ENCODE results near the gene PDE6D. TPM values are rescaled to one million over a fixed set of nuclear protein-coding genes. Genes with fewer than 3 reads are reported as not detected.

Gene PDE6D
- total and polyA plus RNA-seq, 2 of the 13 experiments (the other 11 are each of a cell fraction or from before 2014, with no cell fraction given) = 14.1 to 23.2 TPM

DNA sequence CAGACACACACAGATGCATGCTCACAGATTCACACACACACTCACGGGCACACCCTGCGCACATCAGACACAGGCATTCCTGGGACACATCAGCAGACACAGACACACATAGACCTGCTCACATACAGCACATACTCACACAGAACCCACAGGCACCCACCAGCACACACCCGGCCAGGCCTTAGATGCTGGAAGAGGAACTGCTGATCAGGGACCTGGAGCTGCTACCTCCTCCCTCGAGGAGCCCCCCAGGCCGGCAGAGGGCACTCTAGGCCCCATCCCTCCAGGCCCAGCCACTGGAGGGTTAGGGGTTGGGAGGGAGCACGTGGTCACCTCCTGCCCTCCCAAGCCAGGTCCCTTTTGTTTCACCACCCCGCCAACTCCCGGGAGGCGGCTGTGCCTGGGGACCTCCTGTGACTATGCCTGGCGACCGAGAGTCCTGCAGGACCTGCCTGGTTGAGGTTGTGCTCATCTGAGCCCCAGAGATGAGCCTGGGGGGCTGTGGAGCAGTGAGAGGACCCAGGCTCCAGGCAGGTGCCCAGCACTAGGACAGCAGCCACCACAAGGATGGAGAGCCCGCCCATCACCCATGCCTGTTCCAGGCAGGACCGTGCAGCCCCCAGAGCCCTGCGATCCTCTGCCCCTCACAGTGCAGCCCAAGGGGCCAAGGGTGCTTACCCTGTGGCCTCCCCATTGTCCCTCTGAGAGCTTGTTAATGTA lies 93.8 kb downstream of the PDE6D start (continued):
- TF ChIP-seq, protein P1, sequence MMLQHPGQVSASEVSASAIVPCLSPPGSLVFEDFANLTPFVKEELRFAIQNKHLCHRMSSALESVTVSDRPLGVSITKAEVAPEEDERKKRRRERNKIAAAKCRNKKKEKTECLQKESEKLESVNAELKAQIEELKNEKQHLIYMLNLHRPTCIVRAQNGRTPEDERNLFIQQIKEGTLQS (CRISPR knock-in tag; IDR thresholded peaks at IDR 0.05) = no peak
- TF ChIP-seq ZMYM4 (CRISPR knock-in tag; IDR thresholded peaks at IDR 0.05) (peak; percentile 96), STAT5B (CRISPR knock-in tag; IDR thresholded peaks at IDR 0.05) (peak; percentile 73; the same call in 1 of the 2 replicates), TBP (CRISPR knock-in tag; IDR thresholded peaks at IDR 0.05) (no peak), ZNF878 (CRISPR knock-in tag; IDR thresholded peaks at IDR 0.05) (no peak), ZNF282 (IDR thresholded peaks at IDR 0.05; ENCODE audit: partially characterized antibody) (no peak), ZKSCAN1 (IDR thresholded peaks at IDR 0.05; ENCODE audit: low read length) (no peak), ATRX (CRISPR knock-in tag; IDR thresholded peaks at IDR 0.05; ENCODE audit: borderline replicate concordance) (no peak; the same call in 1 of the 2 replicates), ZBTB1 (CRISPR knock-in tag; IDR thresholded peaks at IDR 0.05; ENCODE audit: borderline replicate concordance) (no peak), HES4 (CRISPR knock-in tag; IDR thresholded peaks at IDR 0.05; ENCODE audit: borderline replicate concordance) (no peak), BCL6 (CRISPR knock-in tag; IDR thresholded peaks at IDR 0.05) (peak; percentile 58), ZNF333 (CRISPR knock-in tag; IDR thresholded peaks at IDR 0.05; ENCODE audit: borderline replicate concordance) (no peak; the same call in 1 of the 2 replicates), CENPT (CRISPR knock-in tag; IDR thresholded peaks at IDR 0.05; ENCODE audit: low read depth) (0 out of 2 replicates have a peak, but pooled peaks have one; percentile 73), ATM (IDR thresholded peaks at IDR 0.05; ENCODE audit: borderline replicate concordance) (no peak), NPAS2 (CRISPR knock-in tag; IDR thresholded peaks at IDR 0.05; ENCODE audit: borderline replicate concordance) (no peak), REXO4 (CRISPR knock-in tag; IDR thresholded peaks at IDR 0.05; ENCODE audit: borderline replicate concordance) (peak; percentile 66; the same call in 1 of the 2 replicates), ZKSCAN5 (CRISPR knock-in tag; IDR thresholded peaks at IDR 0.05) (no peak), JUN (CRISPR knock-in tag; IDR thresholded peaks at IDR 0.05) (peak; percentile 65; the same call in 1 of the 2 replicates), ZBTB7B (CRISPR knock-in tag; IDR thresholded peaks at IDR 0.05) (no peak), ZNF460 (CRISPR knock-in tag; IDR thresholded peaks at IDR 0.05; ENCODE audit: borderline replicate concordance) (no peak), SNAPC2 (CRISPR knock-in tag; IDR thresholded peaks at IDR 0.05) (peak; percentile 62; the same call in 1 of the 2 replicates), SCMH1 (CRISPR knock-in tag; IDR thresholded peaks at IDR 0.05; ENCODE audit: borderline replicate concordance) (no peak), PCBP1 (IDR thresholded peaks at IDR 0.05; ENCODE audit: borderline replicate concordance, low read depth, low read length) (peak; percentile 82; the same call in 1 of the 2 replicates), ZNF660 (CRISPR knock-in tag; IDR thresholded peaks at IDR 0.05; ENCODE audit: borderline replicate concordance, low read depth) (no peak), FOXA1 (IDR thresholded peaks at IDR 0.05) (no peak), FOXA1 (CRISPR knock-in tag; IDR thresholded peaks at IDR 0.05) (no peak; the same call in 1 of the 2 replicates)
- TF ChIP-seq, protein P2, sequence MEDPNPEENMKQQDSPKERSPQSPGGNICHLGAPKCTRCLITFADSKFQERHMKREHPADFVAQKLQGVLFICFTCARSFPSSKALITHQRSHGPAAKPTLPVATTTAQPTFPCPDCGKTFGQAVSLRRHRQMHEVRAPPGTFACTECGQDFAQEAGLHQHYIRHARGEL (CRISPR knock-in tag; IDR thresholded peaks at IDR 0.05) = no peak
- TF ChIP-seq, protein P3, sequence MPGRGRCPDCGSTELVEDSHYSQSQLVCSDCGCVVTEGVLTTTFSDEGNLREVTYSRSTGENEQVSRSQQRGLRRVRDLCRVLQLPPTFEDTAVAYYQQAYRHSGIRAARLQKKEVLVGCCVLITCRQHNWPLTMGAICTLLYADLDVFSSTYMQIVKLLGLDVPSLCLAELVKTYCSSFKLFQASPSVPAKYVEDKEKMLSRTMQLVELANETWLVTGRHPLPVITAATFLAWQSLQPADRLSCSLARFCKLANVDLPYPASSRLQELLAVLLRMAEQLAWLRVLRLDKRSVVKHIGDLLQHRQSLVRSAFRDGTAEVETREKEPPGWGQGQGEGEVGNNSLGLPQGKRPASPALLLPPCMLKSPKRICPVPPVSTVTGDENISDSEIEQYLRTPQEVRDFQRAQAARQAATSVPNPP (CRISPR knock-in tag; IDR thresholded peaks at IDR 0.05) = no peak
- TF ChIP-seq, protein P4, sequence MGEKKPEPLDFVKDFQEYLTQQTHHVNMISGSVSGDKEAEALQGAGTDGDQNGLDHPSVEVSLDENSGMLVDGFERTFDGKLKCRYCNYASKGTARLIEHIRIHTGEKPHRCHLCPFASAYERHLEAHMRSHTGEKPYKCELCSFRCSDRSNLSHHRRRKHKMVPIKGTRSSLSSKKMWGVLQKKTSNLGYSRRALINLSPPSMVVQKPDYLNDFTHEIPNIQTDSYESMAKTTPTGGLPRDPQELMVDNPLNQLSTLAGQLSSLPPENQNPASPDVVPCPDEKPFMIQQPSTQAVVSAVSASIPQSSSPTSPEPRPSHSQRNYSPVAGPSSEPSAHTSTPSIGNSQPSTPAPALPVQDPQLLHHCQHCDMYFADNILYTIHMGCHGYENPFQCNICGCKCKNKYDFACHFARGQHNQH (CRISPR knock-in tag; IDR thresholded peaks at IDR 0.05) = peak; percentile 88
- TF ChIP-seq, protein P5, sequence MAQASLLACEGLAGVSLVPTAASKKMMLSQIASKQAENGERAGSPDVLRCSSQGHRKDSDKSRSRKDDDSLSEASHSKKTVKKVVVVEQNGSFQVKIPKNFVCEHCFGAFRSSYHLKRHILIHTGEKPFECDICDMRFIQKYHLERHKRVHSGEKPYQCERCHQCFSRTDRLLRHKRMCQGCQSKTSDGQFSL (CRISPR knock-in tag; IDR thresholded peaks at IDR 0.05) = no peak; the same call in 1 of the 2 replicates
